ENCODE measurements around the gene NKD1.

Gene NKD1

GRCh38 chr16:50694206-50694605 lies 146.0 kb downstream of the NKD1 start:
- DNase-seq (ENCODE audit: low read depth in 2 of 2): no peak

- DNase-seq (ENCODE audit: low read depth in 2 of 2): no peak
These were observed 147.1 kb downstream of the NKD1 start for GRCh38 chr16:50695017-50696000.

GRCh38 chr16:50696126-50696525 lies 147.9 kb downstream of the NKD1 start:
- DNase-seq (ENCODE audit: low read depth in 2 of 2): no peak

GRCh38 chr16:50696575-50697420 lies 148.6 kb downstream of the NKD1 start:
- peak in 1 of 2 donors; percentile 44 for DNase-seq (ENCODE audit: low read depth in 2 of 2)

GRCh38 chr16:50697421-50697715 lies 149.2 kb downstream of the NKD1 start:
- DNase-seq (ENCODE audit: low read depth in 2 of 2): no peak

- DNase-seq (ENCODE audit: low read depth in 2 of 2): no peak
These were observed 149.9 kb downstream of the NKD1 start for GRCh38 chr16:50697881-50698767.
